GM18909 (cell line): ENCODE measurements around the gene CTXN1.
A peak's percentile ranks its signal among the peaks of the same experiment; 100 is the strongest.
"Not testable (repeated sequence)": the region's sequence is repeated elsewhere in the genome, so short reads cannot be mapped to it uniquely, and the experiment has no call there.

Experiments used
- ATAC-seq: cut with Tn5 transposase; IDR thresholded peaks from one replicate; pipeline ENCODE4 v1.9.1; 2021; ENCODE audit warnings: mild to moderate bottlenecking; ENCODE audit not compliant: unreplicated experiment, poor library complexity

CTXN1 gene

DNA sequence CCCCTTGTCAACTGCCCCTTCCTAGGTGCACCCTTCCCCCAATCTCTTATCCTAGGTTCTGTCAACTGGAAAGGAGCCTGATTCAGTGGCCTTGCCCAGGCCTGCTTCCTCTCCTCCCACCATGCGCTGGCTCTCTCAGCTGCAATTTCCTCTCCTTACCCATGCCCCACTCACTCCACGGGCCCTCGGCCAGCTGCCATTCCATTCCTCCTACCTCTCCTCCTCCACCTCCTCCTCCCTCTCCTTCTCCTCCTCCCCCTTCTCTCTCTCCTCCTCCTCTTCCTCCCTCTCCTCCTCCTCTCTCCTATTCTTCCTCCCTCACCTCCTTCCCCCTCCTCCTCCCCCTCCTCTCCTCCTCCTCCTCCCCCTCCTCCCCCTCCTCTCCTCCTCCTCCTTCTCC, 27.1 kb upstream of the CTXN1 start:
- no peak for ATAC-seq

DNA sequence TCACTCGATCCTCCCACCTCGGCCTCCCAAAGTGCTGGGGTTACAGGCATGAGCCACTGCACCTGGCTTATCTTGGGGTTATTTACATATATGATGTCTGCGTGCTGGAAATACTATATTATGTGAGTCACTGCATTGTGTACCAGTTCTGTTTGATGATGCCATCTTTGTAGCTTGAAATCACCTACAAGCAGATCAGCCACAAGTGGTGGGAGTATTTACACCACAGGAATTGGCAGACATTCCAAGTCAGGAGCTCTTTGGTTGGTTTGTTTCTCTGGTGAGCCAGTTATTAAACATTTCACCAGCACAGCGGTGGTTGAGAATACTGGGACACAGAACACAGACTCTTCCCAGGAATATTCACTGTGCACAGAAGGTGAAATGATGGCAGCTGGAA, 22.0 kb upstream of the CTXN1 start:
- no peak for ATAC-seq

DNA sequence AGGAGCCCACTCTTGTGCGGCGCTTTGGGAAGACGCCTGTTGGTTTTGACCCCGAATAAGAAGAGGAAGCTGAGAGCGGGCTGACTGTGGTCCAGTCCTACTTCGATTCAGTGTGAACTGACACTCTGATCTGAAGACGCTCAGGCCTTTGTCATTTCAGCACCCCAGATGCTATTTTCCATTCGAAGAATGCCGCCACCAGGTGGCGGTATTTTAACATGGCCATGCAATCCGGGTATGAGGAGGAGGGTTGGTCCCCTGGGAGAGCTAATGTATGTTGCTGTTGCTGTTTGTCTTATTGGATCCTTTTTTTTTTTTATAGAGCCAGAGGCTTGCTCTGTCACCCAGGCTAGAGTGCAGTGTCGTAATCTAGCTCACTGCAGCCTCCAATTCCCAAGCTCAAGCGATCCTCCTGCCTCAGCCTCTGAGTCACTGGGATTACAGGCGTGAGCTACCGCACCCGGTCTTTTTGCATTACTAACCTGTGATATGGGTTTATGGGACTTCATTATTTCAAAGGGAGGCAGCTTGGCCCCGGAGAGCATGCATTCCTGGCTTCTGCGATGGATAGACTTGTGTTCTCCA, 18.3 kb upstream of the CTXN1 start:
- ATAC-seq: peak; percentile 29

DNA sequence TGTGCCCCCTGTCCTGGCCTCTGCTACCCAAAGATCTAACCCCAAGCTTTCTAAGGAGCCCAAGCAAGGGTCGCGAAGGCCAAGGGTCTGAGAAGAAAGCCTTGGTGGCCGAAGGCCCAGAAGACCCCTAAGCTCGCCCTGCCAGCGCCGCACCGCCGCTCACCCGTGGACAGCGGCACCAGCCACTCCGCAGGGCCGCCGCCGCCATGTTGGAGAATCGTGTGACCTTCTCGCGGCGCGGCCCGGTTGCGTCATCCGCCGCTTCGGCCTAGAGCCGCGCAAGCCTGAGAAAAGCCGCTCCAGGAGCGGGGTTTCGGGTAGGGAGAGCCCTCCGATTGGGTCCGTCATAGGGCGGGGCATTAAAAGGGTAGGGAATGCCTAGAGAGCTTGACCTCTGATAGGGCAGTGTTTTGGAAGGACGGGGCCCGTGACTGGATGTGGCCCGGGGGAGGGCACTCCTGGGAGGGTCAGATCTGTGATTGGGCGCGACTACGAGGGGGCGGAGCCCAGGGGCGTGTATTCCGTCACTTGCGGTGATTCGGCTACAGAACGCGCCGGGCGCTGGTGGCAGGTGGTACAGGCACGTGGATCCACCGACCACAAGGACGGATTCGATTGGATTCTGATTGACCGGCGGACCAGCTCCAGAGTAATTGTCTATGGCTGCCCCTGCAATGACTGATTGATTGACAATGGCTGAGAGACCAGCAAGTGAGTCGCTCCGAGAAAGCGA, 17.7 kb upstream of the CTXN1 start, which contains the start of gene TIMM44:
Gene TIMM44, minus strand, starts transcription at position 223 of the 733 bp plus-strand sequence. Its CDS starts 15 bp downstream, at position 208.
- peak; percentile 97 for ATAC-seq

DNA sequence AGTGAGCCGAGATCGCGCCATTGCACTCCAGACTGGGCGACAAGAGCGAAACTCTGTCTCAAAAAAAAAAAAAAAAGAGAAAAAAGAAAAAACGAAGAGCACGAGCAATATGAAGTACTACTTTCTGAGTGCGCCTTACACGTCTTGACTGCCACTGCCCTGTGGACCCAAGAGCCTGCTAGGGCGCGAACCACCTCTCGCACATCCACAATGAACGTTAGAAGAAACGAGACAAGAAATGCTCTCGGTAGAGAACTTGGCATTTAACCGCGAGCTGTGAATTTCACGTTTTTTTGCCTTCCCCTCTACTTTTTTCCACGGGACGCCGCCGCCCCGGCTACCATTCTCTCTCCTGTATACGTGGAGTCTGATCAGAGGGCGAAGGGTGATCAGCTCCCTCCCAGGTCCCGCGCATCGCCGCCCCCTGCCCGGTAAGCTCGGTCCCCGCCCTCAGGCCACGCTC, 17.1 kb upstream of the CTXN1 start:
- no peak for ATAC-seq

DNA sequence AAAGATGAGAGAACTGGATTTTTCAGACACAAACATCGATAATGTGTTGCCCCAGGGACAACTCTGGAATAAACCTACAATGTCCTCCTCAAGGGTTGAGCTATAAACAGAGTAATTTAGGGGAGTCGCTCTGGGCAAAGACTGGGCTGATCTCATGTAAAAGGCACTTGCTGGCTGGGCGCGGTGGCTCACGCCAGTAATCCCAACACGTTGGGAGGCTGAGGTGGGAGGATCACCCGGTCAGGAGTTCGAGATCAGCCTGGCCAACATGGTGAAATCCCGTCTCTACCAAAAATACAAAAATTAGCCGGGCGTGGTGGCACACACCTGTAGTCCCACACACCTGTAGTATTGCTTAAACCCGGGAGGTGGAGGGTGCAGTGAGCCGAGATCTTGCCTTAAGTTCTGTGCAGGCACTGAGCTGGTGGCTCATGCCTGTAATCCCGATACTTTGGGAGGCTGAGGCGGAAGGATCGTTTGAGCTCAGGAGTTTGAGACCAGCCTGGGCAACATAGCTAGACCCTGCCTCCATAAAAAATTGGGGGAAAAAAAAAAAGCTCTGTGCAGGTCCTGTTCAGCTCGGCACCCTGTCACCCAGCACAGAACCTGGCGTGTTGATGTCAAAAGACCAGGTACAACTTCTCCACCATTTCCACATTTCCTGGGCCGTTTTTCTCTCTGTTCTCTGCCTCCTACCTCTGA, 16.1 kb upstream of the CTXN1 start:
- ATAC-seq: no peak

DNA sequence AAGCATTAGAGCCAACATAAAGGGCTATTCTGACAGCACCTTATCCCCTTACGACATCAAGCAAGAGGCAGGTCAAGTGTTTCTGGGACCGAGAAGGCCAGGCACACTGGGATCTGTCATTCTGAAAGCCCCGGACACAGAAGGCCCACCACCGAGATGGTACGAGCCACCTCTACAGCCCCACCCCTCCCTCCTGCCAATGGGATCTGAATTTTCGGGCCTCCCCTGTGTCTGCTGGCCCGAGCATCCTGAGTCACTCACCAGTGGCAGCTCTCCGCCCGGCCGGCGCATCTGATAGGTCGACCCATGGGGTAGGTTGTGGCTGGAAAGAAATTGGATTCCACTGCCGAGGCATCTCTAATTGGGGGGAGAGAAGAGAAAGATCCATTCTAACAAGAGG, 14.9 kb upstream of the CTXN1 start:
- no peak for ATAC-seq

DNA sequence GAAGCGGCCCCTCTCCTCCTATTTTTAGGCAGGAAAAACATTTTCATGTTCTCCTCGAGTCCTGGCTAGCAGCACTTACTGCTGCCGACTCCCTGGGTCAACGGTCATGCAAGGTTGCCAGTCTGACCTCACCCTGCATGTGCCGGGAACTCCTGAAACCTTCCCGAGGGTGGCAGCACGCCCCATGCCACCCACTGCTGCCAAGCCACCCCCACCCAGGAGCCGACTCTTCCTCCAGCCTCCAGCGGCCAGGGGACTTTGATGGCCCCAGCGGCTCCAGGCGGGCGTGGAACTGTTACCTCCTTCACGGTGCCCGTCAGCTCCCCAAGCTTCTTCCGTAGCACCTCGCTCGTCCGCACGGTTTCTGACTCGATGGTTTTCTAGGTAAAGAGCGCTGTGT, 8.8 kb upstream of the CTXN1 start:
- no peak for ATAC-seq

DNA sequence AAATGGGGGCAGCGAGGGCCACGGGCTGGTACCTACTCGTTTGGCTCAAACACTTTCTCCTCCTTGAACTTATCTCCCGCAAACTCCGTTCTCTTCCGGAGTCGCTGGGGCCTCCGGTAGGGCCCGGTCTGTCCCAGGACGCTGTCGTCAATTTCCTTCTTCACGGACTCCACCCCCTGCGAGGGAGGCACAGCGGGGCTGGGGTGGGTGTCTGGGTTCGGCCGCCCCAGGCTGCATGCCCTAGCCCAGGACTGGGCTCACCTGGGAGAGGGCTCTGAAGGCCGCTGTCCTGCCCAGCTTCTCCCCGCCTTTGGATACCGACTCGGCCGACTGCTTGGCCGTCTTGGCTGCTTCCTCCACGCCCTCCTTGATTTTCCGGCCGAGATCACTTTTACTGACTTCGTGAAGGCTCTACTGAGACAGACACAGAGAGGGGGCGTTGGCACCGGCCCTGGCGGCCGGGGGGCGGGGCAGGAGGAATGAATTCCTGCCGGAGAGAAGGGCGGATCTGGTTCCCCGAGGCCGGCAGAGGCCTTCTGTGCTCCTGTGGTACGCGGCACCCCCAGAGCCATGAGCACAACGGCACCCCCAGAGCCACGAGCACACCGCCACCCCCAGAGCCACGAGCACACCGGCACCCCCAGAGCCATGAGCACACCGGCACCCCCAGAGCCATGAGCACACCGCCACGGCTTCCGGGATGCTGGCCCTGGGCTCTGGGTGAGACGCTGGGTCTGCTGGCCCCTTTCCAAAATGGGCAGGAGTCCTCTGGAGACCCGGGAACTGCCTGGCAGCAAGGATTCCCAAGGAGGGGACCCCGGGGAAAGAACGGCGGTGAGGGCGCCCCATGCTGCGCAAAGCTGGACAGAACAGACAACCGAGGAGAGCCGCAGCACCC, 8.1 kb upstream of the CTXN1 start:
- ATAC-seq: no peak

DNA sequence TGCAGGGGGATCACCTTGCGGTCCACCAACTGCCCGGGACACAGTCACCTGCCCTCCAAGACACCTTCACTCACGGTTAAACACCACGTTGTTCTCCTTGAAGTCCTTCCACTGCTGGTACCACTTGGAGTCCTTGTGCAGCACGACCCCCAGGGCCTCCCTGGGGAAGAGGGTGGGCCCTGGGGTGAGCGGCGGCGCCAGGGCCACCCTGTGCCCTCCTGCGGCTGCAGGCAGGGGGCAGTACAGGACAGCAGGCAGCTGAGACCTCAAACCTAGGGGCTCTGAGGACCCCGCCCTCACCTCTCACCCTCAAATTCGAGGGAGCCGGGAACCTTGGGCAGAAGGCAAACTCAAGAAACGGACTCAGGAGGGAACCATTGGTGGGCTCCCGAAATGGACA, 7.5 kb upstream of the CTXN1 start:
- no peak for ATAC-seq

DNA sequence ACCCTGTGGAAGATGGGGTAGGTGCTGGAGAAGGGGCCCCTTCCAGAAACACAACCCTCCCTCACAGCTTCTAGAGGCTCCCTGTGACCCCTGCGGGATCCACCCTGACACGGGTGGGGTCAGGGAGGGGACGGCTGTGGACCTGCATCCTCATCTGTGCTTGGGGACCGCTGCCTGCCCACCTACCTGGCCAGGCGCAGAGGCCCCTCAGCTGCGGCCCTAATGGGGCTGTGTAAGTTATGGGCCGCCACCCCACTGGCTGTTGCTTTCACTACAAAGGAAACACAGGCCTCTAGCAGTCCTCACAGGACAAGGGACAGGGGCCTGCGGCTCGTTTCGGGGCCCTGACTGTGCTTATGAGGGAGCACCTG, 7.0 kb upstream of the CTXN1 start:
- no peak for ATAC-seq

DNA sequence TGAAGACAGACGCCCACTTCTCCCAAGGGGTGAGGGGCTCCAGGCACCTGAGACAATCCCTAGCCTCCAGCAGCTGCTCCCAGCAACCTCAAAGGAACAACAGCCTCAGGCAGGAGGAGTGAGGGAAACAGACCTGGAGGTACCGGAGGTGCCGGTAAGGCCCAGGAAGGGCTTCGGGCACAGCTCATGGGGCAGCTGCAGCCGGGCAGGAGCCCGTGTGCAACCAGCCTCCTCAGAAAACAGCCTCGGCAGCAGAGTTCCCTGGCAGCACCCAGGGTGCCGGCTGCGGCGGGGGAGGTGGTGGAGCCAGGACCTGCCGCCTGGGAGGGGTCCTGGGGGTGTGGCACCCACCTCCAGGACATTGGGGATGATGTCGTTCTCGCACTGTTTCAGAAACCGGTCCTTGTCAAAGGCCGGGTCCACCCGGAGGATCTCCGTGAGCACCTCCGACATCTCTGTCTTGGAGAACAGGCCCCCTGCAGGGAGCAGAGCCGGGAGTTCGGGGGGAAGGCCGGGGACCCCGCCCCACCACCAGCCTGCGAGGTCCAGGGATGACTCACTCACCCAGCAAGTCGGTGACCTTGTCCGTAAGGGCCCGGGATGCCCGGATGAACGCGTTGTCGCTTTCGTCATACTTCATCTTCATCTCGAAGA, 6.5 kb upstream of the CTXN1 start:
- ATAC-seq: no peak

DNA sequence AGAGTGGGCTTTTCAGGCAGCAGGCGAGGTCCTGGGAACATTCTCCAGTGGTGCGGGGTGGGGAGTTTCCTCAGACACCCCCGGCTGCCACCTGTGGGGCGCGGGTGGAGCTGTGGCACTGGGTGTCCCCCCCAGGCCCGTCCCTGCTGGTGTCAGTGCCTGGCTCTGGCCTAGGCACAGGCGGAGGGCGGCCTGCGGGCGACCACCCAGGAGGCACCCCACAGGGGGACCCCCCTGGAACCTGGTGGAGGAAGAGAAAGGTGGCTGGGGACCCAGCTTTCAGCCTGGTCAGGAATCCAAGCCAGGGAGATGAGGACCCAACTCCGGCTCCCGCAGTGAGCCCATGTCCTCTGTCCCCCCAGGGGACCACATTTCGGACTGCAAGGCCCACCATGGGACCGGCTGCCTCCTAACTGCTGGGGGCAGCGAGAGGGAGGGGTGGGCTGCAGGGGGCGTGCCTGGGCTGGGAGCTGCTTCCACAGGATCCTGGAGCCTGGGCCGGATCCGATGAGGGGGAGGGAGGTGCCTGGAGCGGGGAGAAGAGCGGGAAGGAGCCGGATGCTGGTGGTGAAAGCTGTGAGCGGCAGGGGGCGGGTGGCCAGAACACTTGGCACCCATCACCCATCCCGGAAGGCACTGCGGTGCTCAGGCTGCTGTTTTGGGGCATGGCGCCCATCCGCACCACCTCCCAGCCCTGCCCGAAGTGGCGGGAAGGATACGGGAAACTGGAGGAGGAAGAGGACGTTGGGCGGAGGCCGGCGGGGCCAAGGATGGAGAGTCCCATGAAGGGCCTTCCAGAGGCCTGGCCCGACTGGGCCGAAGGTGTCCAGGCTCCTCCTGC, 5.5 kb upstream of the CTXN1 start:
- no peak for ATAC-seq

DNA sequence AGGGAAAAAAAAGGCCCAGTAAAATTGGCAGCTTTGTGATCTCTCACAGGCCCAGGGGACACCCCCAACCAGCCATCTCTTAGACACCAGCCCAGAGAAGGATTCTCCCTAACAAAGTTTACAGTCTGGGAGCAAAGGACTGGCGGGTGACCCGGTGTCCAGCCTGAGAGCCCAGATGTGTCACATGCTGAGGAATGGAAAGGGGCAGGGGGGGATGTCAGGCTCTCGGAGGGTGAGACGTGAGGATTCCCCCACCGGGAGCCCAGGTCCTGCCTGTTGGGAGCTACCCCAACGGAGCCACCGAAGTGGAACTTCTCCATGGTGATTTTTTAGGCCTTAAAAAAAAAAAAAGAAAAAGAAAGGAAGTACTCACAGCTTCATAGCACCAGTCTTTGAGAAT, 4.8 kb upstream of the CTXN1 start:
- no peak for ATAC-seq

DNA sequence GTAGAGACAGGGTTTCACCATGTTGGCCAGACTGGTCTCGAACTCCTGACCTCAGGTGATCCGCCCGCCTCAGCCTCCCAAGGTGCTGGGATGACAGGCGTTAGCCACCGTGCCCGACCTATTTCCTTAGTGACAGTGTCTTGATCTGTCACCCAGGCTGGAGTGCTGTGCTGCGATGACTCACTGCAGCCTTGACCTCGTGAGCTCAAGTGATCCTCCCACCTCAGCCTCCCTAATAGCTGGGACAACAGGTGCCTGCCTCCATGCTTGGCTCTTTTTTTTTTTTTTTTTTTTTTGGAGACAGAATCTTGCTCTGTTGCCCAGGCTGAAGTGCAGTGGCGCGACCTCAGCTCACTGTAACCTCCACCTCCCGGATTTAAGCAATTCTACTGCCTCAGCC, 4.1 kb upstream of the CTXN1 start:
- ATAC-seq: not testable (repeated sequence)

DNA sequence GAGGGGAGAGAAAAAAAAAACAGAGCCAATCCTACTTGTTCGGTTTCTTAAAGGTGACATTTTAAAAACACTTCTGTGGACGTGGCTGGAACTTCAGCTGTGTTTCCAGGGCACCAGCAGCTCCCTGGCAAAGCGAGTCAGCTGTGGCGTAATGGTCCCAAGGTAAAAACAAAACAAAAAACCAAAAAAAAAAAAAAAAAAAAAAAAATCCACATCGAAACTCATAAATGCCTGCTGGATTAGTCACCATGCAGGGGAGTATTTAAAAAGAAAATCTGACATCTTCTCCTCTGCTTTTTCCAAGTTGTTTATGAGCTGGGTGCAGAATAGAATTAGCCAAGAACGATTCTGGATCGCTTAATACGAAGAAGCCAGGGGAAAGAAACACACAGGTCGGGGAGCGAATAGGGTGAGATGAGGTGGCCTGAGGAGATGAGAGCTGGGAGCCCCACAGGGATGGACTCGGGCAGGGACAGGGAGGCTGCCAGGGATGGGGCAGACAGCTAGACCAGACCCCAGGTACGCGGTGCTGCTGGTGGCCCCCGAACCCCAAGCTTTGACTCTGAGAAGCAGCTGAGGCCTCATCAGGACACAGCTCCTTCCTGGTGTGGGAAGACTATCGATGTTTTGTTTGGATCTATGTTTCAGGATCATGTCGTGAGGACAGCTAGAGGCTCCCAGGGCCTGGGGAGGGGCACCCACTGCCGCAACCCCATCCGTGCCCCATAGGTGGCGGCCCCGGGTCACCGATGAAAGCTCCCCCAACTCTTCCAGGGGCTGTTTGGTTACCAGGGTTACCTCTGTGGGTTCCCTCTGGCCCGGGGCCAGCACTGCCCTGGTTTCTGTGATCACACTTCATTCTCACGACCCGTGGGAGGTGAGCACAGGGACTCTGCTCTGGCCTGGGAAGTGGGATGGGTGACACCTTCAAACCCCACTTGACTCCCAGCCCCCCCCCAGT, 3.1 kb upstream of the CTXN1 start:
- ATAC-seq: no peak

DNA sequence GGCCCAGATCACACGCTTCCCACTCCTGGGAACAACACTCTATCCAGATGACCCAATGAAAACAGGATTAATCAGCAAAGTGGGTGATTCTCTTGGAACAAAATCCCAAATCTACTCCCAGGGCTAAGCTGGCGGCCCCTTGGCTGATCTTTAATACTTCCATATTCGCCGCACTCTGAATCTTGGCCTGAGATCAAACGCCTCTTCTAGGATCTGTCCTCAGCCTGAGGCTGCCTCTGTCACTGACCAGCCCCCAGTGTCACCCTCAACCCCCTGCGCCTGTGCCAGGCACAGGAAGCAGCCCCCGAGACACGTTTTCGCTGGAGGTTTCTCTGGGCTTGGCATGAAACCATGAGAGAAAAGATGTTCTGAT, 2.4 kb upstream of the CTXN1 start:
- ATAC-seq: no peak
